Endothelial cell of umbilical vein (primary cell): ENCODE data around the gene HESX1. TPM values are rescaled to one million over a fixed set of nuclear protein-coding genes. Genes with fewer than 3 reads are reported as not detected.

Experiments used
- BruUV-seq: library from RNA; stranded (reverse); fragments of 400-500 nt; replicated peaks from 2 replicates; lab custom pipeline; 2021; lab: Mats Ljungman, UMichigan
- CTCF ChIA-PET: fragments of 300-600, 350-600 bp; sonication (Branson Sonifier 250); formaldehyde crosslinking; loops from one replicate; lab custom pipeline; 2021; ENCODE audit warnings: antibody characterized with exemption, inconsistent platforms; lab: Charles Lee
- POLR2A ChIA-PET: fragments of 300-600, 350-600 bp; sonication (Branson Sonifier 250); formaldehyde crosslinking; loops from one replicate; lab custom pipeline; 2021; ENCODE audit warnings: antibody characterized with exemption, inconsistent platforms; lab: Charles Lee
- DNase-seq: peaks from one replicate; pipeline ENCODE4 v3.0.0-alpha.2; 2011; ENCODE audit warnings: low read depth, low spot score
- FAIRE-seq: peaks from 2 replicates; lab custom pipeline; 2011; peaks lifted over from hg19 to GRCh38; lab: Jason Lieb, UNC
- H2AFZ ChIP-seq: 2 replicates; pipeline ENCODE4 v1.6.0; 2012; ENCODE audit warnings: low read depth, low read length, control low read depth, inconsistent platforms
- H3K27ac ChIP-seq: 2 replicates; pipeline ENCODE4 v1.5.1; 2011; ENCODE audit warnings: low read depth, mild to moderate bottlenecking, control low read depth, low read length, moderate library complexity; ENCODE audit not compliant: insufficient read depth
- H3K27me3 ChIP-seq, 2 experiments: 2 replicates each; pipeline versions ENCODE4 v1.6.0 to v1.6.1; 2011; ENCODE audit warnings: low read length in 2 of 2, mixed read lengths in 1 of 2; ENCODE audit not compliant: control insufficient read depth in 2 of 2, insufficient read depth in 2 of 2
- H3K36me3 ChIP-seq, 2 experiments: 2 replicates in 1 of 2; 3 replicates in 1 of 2; pipeline ENCODE4 v1.5.1; 2011; ENCODE audit warnings: low read length in 2 of 2, mild to moderate bottlenecking in 1 of 2, moderate library complexity in 1 of 2; ENCODE audit not compliant: control insufficient read depth in 2 of 2, insufficient read depth in 2 of 2; ENCODE audit errors: extremely low read depth in 1 of 2
- H3K4me1 ChIP-seq: 3 replicates; pipeline ENCODE4 v1.5.1; 2011; ENCODE audit warnings: mild to moderate bottlenecking, low read length; ENCODE audit not compliant: control insufficient read depth, insufficient read depth; ENCODE audit errors: extremely low read depth
- H3K4me2 ChIP-seq: 2 replicates; pipeline ENCODE4 v1.6.1; 2011; ENCODE audit warnings: low read length, control low read depth, mixed read lengths; ENCODE audit not compliant: insufficient read depth
- H3K4me3 ChIP-seq, 3 experiments: fragments of 200-600 bp in 1 of 3; sonication (generic), shearing (Covaris generic) in 1 of 3; replicated peaks in 1 of 3; 2 replicates each; pipeline ENCODE4 v1.5.1; 2011 to 2016; ENCODE audit warnings: control low read depth in 3 of 3, low read length in 3 of 3, mild to moderate bottlenecking in 2 of 3, inconsistent platforms in 1 of 3, low read depth in 1 of 3, moderate library complexity in 1 of 3; ENCODE audit not compliant: insufficient read depth in 1 of 3
- H3K79me2 ChIP-seq: 2 replicates; pipeline ENCODE4 v1.6.0; 2012; ENCODE audit warnings: low read length, inconsistent platforms; ENCODE audit not compliant: control insufficient read depth, insufficient read depth
- H3K9ac ChIP-seq: replicated peaks from 2 replicates; pipeline ENCODE3; 2011; ENCODE audit warnings: low read length, control low read depth; ENCODE audit not compliant: insufficient read depth; ENCODE audit errors: extremely low read depth
- H3K9me1 ChIP-seq: replicated peaks from 3 replicates; pipeline ENCODE4 v1.6.0; 2011; ENCODE audit warnings: mild to moderate bottlenecking, low read length; ENCODE audit not compliant: control insufficient read depth, insufficient read depth; ENCODE audit errors: extremely low read depth
- H3K9me3 ChIP-seq: replicated peaks from 2 replicates; pipeline ENCODE4 v1.5.1; 2012; ENCODE audit warnings: low read length, inconsistent platforms; ENCODE audit not compliant: control insufficient read depth, insufficient read depth
- H4K20me1 ChIP-seq: replicated peaks from 2 replicates; pipeline ENCODE3; 2011; ENCODE audit warnings: mild to moderate bottlenecking, low read length; ENCODE audit not compliant: control insufficient read depth, insufficient read depth; ENCODE audit errors: extremely low read depth
- EZH2 ChIP-seq: IDR thresholded peaks from 2 replicates; pipeline ENCODE4 v1.6.1; 2012; ENCODE audit warnings: borderline replicate concordance, low read depth, mild to moderate bottlenecking, moderate library complexity, low read length, inconsistent platforms; ENCODE audit not compliant: severe bottlenecking
- FOS ChIP-seq: IDR thresholded peaks from 2 replicates; pipeline ENCODE4 v1.6.1; 2011; ENCODE audit warnings: mild to moderate bottlenecking, low read length, moderate library complexity, borderline replicate concordance; ENCODE audit not compliant: insufficient read depth
- GATA2 ChIP-seq: IDR thresholded peaks from 2 replicates; pipeline ENCODE4 v1.7.0; 2011; ENCODE audit warnings: low read depth, mild to moderate bottlenecking, moderate library complexity, mixed read lengths, low read length; ENCODE audit not compliant: insufficient read length, insufficient read depth
- JUN ChIP-seq: IDR thresholded peaks from 2 replicates; pipeline ENCODE4 v1.6.1; 2011; ENCODE audit warnings: borderline replicate concordance, low read depth; ENCODE audit not compliant: insufficient read length, insufficient read depth
- MYC ChIP-seq: IDR thresholded peaks from one replicate; pipeline ENCODE4 v1.6.1; 2011; ENCODE audit warnings: mild to moderate bottlenecking, low read depth, low read length
- POLR2A ChIP-seq: IDR thresholded peaks from 2 replicates; pipeline ENCODE4 v1.6.1; 2012; ENCODE audit warnings: low read depth, mild to moderate bottlenecking, control low read depth, low read length
- POLR2AphosphoS5 ChIP-seq: IDR thresholded peaks from 2 replicates; pipeline ENCODE4 v1.6.1; 2012; ENCODE audit warnings: low read depth, mild to moderate bottlenecking, control low read depth, low read length, moderate library complexity; ENCODE audit not compliant: insufficient read depth
- dilution Hi-C: fragments of 300-500 bp; cut with MboI; formaldehyde crosslinking; loops from one replicate; pipeline ENCODE4 v1.15.0; 2019; ENCODE audit warnings: low sequenced_read_pairs; ENCODE audit not compliant: extremely low pct_ligation_motif_present
- intact Hi-C: fragments of 100-400 bp; cut with micrococcal nuclease; formaldehyde crosslinking; loops from one replicate; pipeline ENCODE4 v1.10.0; 2022
- polyA plus RNA-seq, 4 experiments: library from polyadenylated mRNA; depleted of rRNA in 3 of 4; stranded (reverse) in 3 of 4; unstranded in 1 of 4; fragments of >200 nt; gene quantifications; 2 replicates each; pipeline versions ENCODE4 v1.2.1 to v1.2.3, GENCODE V29; 2011 to 2012; ENCODE audit warnings: missing spikeins in 1 of 4
- total RNA-seq: library from RNA; stranded (reverse); gene quantifications from 2 replicates; pipeline ENCODE4 v1.2.3, GENCODE V29; 2021
- TF ChIP-seq, protein P1 (sequence below): IDR thresholded peaks from 2 replicates; pipeline ENCODE4 v1.6.1; 2011; ENCODE audit not compliant: insufficient read depth, insufficient read length
- TF ChIP-seq, protein P2 (sequence below), 2 donors: IDR thresholded peaks; 1 replicate in 1 of 2; 2 replicates in 1 of 2; pipeline ENCODE4 v1.5.1; 2011; ENCODE audit warnings: low read length in 2 of 2, mild to moderate bottlenecking in 2 of 2, moderate library complexity in 2 of 2, control low read depth in 1 of 2, inconsistent platforms in 1 of 2, low read depth in 1 of 2; ENCODE audit not compliant: insufficient read depth in 1 of 2; ENCODE audit errors: extremely low read depth in 1 of 2

Gene HESX1
- total and polyA plus RNA-seq, 2 donors (not counting 3 experiments of a cell fraction or from before 2014, with no cell fraction given) = 0.21 to 0.58 TPM

DNA sequence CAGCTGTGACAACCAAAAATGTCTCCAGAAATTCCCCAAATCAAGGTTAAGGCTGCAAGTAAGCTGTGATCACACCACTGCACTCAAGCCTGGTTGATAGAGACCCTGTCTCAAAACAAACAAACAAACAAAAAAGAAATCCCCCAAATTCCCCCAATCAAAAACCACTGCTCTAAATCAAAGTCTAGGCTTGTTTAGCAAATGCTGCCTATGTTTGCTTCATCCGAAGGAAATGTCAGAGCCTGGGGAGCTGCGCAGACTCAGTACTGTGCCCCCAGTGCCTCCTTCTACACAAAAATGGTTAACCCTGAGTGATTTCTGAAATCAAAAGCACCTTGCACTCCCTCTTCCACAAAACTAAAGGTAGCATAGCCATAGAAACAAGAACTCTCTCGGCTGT lies 48.0 kb downstream of the HESX1 start:
- no peak overlapping the region for H2AFZ ChIP-seq
- H3K27ac ChIP-seq = no peak overlapping the region
- no peaks in the 10 kb centered on the region for H3K9me1 ChIP-seq
- no peaks in the 10 kb centered on the region for H4K20me1 ChIP-seq
- CTCF ChIA-PET = interaction anchor here (0.8 kb wide), 1 partner anchor 52 kb away, joined by 3 read pairs; no protein-coding TSS in a partner anchor
- H3K79me2 ChIP-seq = no peaks in the 10 kb centered on the region
- no TSS peak for BruUV-seq
- no peak overlapping the region for H3K9ac ChIP-seq
- no peak overlapping the region for H3K4me3 ChIP-seq
- DNase-seq (no peak), FAIRE-seq (no peak)
- dilution Hi-C loops = no loop called here
- intact Hi-C loops = loop anchor here (1.0 to 10.0 kb wide), 3 partner anchors 8 to 157 kb away; no protein-coding TSS in a partner anchor
- POLR2A ChIA-PET = no interaction called here
- no peaks in the 10 kb centered on the region for H3K36me3 ChIP-seq
- TF ChIP-seq, protein P1, sequence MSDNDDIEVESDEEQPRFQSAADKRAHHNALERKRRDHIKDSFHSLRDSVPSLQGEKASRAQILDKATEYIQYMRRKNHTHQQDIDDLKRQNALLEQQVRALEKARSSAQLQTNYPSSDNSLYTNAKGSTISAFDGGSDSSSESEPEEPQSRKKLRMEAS = no peak
- TF ChIP-seq JUN (no peak), EZH2 (no peak), FOS (no peak), MYC (no peak), POLR2AphosphoS5 (no peak), POLR2A (no peak), GATA2 (no peak)
- TF ChIP-seq, protein P2, sequence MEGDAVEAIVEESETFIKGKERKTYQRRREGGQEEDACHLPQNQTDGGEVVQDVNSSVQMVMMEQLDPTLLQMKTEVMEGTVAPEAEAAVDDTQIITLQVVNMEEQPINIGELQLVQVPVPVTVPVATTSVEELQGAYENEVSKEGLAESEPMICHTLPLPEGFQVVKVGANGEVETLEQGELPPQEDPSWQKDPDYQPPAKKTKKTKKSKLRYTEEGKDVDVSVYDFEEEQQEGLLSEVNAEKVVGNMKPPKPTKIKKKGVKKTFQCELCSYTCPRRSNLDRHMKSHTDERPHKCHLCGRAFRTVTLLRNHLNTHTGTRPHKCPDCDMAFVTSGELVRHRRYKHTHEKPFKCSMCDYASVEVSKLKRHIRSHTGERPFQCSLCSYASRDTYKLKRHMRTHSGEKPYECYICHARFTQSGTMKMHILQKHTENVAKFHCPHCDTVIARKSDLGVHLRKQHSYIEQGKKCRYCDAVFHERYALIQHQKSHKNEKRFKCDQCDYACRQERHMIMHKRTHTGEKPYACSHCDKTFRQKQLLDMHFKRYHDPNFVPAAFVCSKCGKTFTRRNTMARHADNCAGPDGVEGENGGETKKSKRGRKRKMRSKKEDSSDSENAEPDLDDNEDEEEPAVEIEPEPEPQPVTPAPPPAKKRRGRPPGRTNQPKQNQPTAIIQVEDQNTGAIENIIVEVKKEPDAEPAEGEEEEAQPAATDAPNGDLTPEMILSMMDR (IDR thresholded peaks at IDR 0.05; ENCODE audit: extremely low read depth in 1 of 2, insufficient read depth in 1 of 2, low read depth in 1 of 2, low read length in 2 of 2) = no peak
- H3K4me1 ChIP-seq = peaks cover 17% of the 10 kb centered on the region
- peaks cover 48 to 54% of the 10 kb centered on the region in 2 experiments for H3K27me3 ChIP-seq
- H3K9me3 ChIP-seq = no peaks in the 10 kb centered on the region
- H3K4me2 ChIP-seq = no peak overlapping the region
